ENCODE results near the gene GTF2A2.

DNA sequence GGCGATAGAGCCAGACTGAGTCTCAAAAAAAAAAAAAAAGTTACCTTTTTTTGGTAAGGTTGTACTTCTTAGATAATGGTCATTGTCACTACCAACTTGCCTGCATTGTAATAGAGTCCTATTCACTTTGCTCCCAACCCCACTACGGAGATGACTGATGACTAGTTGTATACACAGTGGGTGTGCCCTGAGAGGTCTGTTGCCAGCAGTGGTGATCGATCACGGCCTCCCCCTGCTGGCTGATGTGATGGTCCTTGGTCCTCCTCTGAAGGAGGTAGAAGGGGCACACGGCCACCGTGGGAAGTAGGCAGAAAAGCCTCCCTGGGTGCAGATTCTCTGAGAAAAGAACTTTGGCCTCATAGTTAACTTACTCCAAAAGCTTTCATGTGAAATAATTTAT, 35.0 kb downstream of the GTF2A2 start:
- TF ChIP-seq, protein P1, sequence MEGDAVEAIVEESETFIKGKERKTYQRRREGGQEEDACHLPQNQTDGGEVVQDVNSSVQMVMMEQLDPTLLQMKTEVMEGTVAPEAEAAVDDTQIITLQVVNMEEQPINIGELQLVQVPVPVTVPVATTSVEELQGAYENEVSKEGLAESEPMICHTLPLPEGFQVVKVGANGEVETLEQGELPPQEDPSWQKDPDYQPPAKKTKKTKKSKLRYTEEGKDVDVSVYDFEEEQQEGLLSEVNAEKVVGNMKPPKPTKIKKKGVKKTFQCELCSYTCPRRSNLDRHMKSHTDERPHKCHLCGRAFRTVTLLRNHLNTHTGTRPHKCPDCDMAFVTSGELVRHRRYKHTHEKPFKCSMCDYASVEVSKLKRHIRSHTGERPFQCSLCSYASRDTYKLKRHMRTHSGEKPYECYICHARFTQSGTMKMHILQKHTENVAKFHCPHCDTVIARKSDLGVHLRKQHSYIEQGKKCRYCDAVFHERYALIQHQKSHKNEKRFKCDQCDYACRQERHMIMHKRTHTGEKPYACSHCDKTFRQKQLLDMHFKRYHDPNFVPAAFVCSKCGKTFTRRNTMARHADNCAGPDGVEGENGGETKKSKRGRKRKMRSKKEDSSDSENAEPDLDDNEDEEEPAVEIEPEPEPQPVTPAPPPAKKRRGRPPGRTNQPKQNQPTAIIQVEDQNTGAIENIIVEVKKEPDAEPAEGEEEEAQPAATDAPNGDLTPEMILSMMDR (IDR thresholded peaks at IDR 0.05), result peak in 4 of 6 experiments; percentile 23 to 45 (median 36)
- no peak for TF ChIP-seq POLR2A (IDR thresholded peaks at IDR 0.05)
